GM12874 (cell line): ENCODE data around the gene MAP3K9.

Experiments
- CTCF ChIP-seq: IDR thresholded peaks from 2 replicates; pipeline ENCODE4 v1.5.1; 2011; ENCODE audit warnings: low read depth, mild to moderate bottlenecking, control low read depth, low read length, moderate library complexity; ENCODE audit not compliant: insufficient read depth

MAP3K9 gene

GRCh38 chr14:70780396-70781075 is 28.8 kb downstream of the MAP3K9 start:
- no peak for TF ChIP-seq CTCF

GRCh38 chr14:70779667-70780066 is 29.6 kb downstream of the MAP3K9 start:
- TF ChIP-seq CTCF: no peak

GRCh38 chr14:70776197-70776596 is 33.1 kb downstream of the MAP3K9 start:
- TF ChIP-seq CTCF: no peak

- TF ChIP-seq CTCF: no peak
Measured at GRCh38 chr14:70773182-70773862, 36.0 kb downstream of the MAP3K9 start.

- TF ChIP-seq CTCF: no peak
Measured at GRCh38 chr14:70771781-70772212, 37.5 kb downstream of the MAP3K9 start.

GRCh38 chr14:70770490-70770889 is 38.8 kb downstream of the MAP3K9 start:
- TF ChIP-seq CTCF: no peak

- no peak for TF ChIP-seq CTCF
Measured at GRCh38 chr14:70759398-70759797, 49.9 kb downstream of the MAP3K9 start.
